H1 (cell line): ENCODE measurements around the gene AP3D1. TPM values are rescaled to one million over a fixed set of nuclear protein-coding genes. Genes with fewer than 3 reads are reported as not detected.

Experiments
- ATF3 ChIP-seq: IDR thresholded peaks from 2 replicates; pipeline ENCODE4 v1.6.1; 2011; ENCODE audit warnings: low read depth, mild to moderate bottlenecking, low read length; ENCODE audit not compliant: insufficient read depth
- CBX8 ChIP-seq: fragments of 300-800, 300-1000 bp; sonication (generic); IDR thresholded peaks from 2 replicates; pipeline ENCODE4 v1.7.1; 2016; ENCODE audit warnings: low read depth, low read length, borderline replicate concordance
- CHD7 ChIP-seq: fragments of 300-600 bp; sonication (generic); IDR thresholded peaks from 2 replicates; pipeline ENCODE4 v1.7.1; 2012; ENCODE audit warnings: low read length, moderate library complexity, mild to moderate bottlenecking, inconsistent platforms; ENCODE audit not compliant: insufficient replicate concordance
- CTCF ChIP-seq, 3 experiments: IDR thresholded peaks; 1 replicate in 2 of 3; 2 replicates in 1 of 3; pipeline versions ENCODE4 v1.5.1 to v1.6.1; 2011; ENCODE audit warnings: low read length in 3 of 3, mild to moderate bottlenecking in 3 of 3, inconsistent platforms in 2 of 3, low read depth in 1 of 3, moderate library complexity in 1 of 3; ENCODE audit not compliant: insufficient read depth in 1 of 3; ENCODE audit errors: control extremely low read depth in 1 of 3
- KDM5A ChIP-seq: fragments of 200-600 bp; IDR thresholded peaks from 2 replicates; pipeline ENCODE4 v1.7.1; 2012; ENCODE audit warnings: mild to moderate bottlenecking, low read length, inconsistent platforms, mixed read lengths
- POLR2A ChIP-seq, 2 experiments: IDR thresholded peaks; 1 replicate in 1 of 2; 2 replicates in 1 of 2; pipeline ENCODE4 v1.6.1; 2011; ENCODE audit warnings: low read depth in 2 of 2, low read length in 2 of 2, mild to moderate bottlenecking in 2 of 2; ENCODE audit errors: control extremely low read depth in 1 of 2
- TBP ChIP-seq: IDR thresholded peaks from 2 replicates; pipeline ENCODE4 v1.6.1; 2011; ENCODE audit warnings: low read depth, low read length, improper control_type of control experiment
- TEAD4 ChIP-seq: IDR thresholded peaks from 2 replicates; pipeline ENCODE4 v1.6.1; 2012; ENCODE audit warnings: low read depth, low read length, inconsistent platforms, mixed read lengths
- polyA plus RNA-seq, 7 experiments: library from polyadenylated mRNA; depleted of rRNA in 3 of 7; stranded (reverse) in 5 of 7; unstranded in 2 of 7; fragments of >200 nt in 5 of 7; fragments of 200-250 nt in 2 of 7; gene quantifications; 1 replicate in 5 of 7; 2 replicates in 1 of 7; 4 replicates in 1 of 7; pipeline versions ENCODE4 v1.2.1 to v1.2.3, GENCODE V29; 2011 to 2013; ENCODE audit warnings: missing spikeins in 2 of 7, mixed read lengths in 2 of 7
- total RNA-seq: library from RNA; stranded (reverse); fragmentation: NEBNext Ultra II Directional; extraction: Animal tissue kit (Norgen Biotek cat#: 25700); gene quantifications from 2 replicates; pipeline ENCODE4 v1.2.1, GENCODE V29; 2021

Gene AP3D1
- total and polyA plus RNA-seq, 2 of the 8 experiments (the other 6 are each of a cell fraction or from before 2014, with no cell fraction given) = 161 to 174 TPM

GRCh38 chr19:2100719-2101061 is 50.7 kb downstream of the AP3D1 start (continued):
- no peak for TF ChIP-seq CTCF (IDR thresholded peaks at IDR 0.05; ENCODE audit: control extremely low read depth in 1 of 3, insufficient read depth in 1 of 3, low read depth in 1 of 3, low read length in 3 of 3)
- TF ChIP-seq CHD7 = no peak
- no peak for TF ChIP-seq CBX8
- TF ChIP-seq ATF3 = no peak
- TF ChIP-seq TEAD4 = no peak
- no peak for TF ChIP-seq KDM5A
- no peak for TF ChIP-seq TBP
- no peak for TF ChIP-seq POLR2A (IDR thresholded peaks at IDR 0.05; ENCODE audit: control extremely low read depth in 1 of 2, low read depth in 2 of 2, low read length in 2 of 2)
- TF ChIP-seq, all 59 proteins: peak for 0
